HepG2 (cell line): ENCODE data around the gene CSNK1D. TPM values are rescaled to one million over a fixed set of nuclear protein-coding genes. Genes with fewer than 3 reads are reported as not detected.
A peak's percentile ranks its signal among the peaks of the same experiment; 100 is the strongest.

ENCODE experiments used
- ATRX ChIP-seq: sonication (generic); formaldehyde crosslinking; IDR thresholded peaks from 2 replicates; pipeline ENCODE4 v1.4.0; 2020; ENCODE audit warnings: missing genetic modification reagents, borderline replicate concordance
- CCAR2 ChIP-seq: fragments of 200-400 bp; formaldehyde crosslinking; optimal IDR thresholded peaks from 2 replicates; pipeline ENCODE3; 2018; ENCODE audit warnings: low read depth, mild to moderate bottlenecking, low read length, moderate library complexity
- GTF2F1 ChIP-seq: fragments of 150-350 bp; IDR thresholded peaks from 2 replicates; pipeline ENCODE4 v1.6.1; 2014; ENCODE audit warnings: low read length
- HIVEP1 ChIP-seq: sonication (generic); formaldehyde crosslinking; IDR thresholded peaks from 2 replicates; pipeline ENCODE4 v1.4.0; 2020; ENCODE audit warnings: mild to moderate bottlenecking, missing genetic modification reagents
- HNRNPUL1 ChIP-seq: fragments of 200-400 bp; formaldehyde crosslinking; IDR thresholded peaks from 2 replicates; pipeline ENCODE4 v1.6.1; 2017; ENCODE audit warnings: low read depth, mild to moderate bottlenecking, low read length, moderate library complexity
- IKZF4 ChIP-seq: sonication (generic); formaldehyde crosslinking; IDR thresholded peaks from 2 replicates; pipeline ENCODE4 v1.5.1; 2020; ENCODE audit warnings: borderline replicate concordance, mild to moderate bottlenecking, low read depth, missing genetic modification reagents; ENCODE audit errors: not compliant biosample characterization
- IKZF5 ChIP-seq: IDR thresholded peaks from 2 replicates; pipeline ENCODE4 v1.6.1; 2018; ENCODE audit warnings: missing genetic modification reagents, mild to moderate bottlenecking, missing compliant biosample characterization
- IRF2 ChIP-seq: IDR thresholded peaks from 2 replicates; pipeline ENCODE4 v1.6.1; 2018; ENCODE audit warnings: missing genetic modification reagents, missing compliant biosample characterization
- JUN ChIP-seq: sonication (generic); formaldehyde crosslinking; IDR thresholded peaks from 2 replicates; pipeline ENCODE4 v1.4.0; 2020; ENCODE audit warnings: mild to moderate bottlenecking, missing genetic modification reagents
- KDM5B ChIP-seq: sonication (generic); formaldehyde crosslinking; IDR thresholded peaks from 2 replicates; pipeline ENCODE4 v1.4.0; 2020; ENCODE audit warnings: missing genetic modification reagents, mild to moderate bottlenecking, borderline replicate concordance
- KLF16 ChIP-seq, 2 experiments: sonication (generic) in 1 of 2; formaldehyde crosslinking in 1 of 2; IDR thresholded peaks; 2 replicates each; pipeline versions ENCODE4 v1.6.1 to v1.8.0; 2016 to 2023; ENCODE audit warnings: missing genetic modification reagents in 2 of 2, missing compliant biosample characterization in 1 of 2
- NFRKB ChIP-seq: fragments of 450-650 bp; IDR thresholded peaks from 2 replicates; pipeline ENCODE4 v1.6.1; 2017
- NKX3-1 ChIP-seq: sonication (generic); formaldehyde crosslinking; IDR thresholded peaks from 2 replicates; pipeline ENCODE4 v1.5.0; 2020; ENCODE audit warnings: missing genetic modification reagents
- NR2F1 ChIP-seq, 2 experiments: fragments of 450-650 bp in 1 of 2; formaldehyde crosslinking in 1 of 2; IDR thresholded peaks; 2 replicates each; pipeline versions ENCODE4 v1.5.0 to v1.6.1; 2016 to 2020; ENCODE audit warnings: mild to moderate bottlenecking in 1 of 2, missing compliant biosample characterization in 1 of 2, missing genetic modification reagents in 1 of 2, moderate library complexity in 1 of 2
- SOX5 ChIP-seq: IDR thresholded peaks from 2 replicates; pipeline ENCODE4 v1.6.1; 2016; ENCODE audit warnings: borderline replicate concordance
- STAG1 ChIP-seq: sonication (generic); formaldehyde crosslinking; IDR thresholded peaks from 2 replicates; pipeline ENCODE4 v1.4.0; 2020; ENCODE audit warnings: missing genetic modification reagents
- TCF7L2 ChIP-seq: IDR thresholded peaks from 2 replicates; pipeline ENCODE4 v1.6.1; 2011; ENCODE audit warnings: mild to moderate bottlenecking, low read depth, low read length, moderate library complexity
- XBP1 ChIP-seq: sonication (generic); formaldehyde crosslinking; IDR thresholded peaks from 2 replicates; pipeline ENCODE4 v1.5.0; 2020; ENCODE audit warnings: missing genetic modification reagents
- ZNF17 ChIP-seq: sonication (generic); formaldehyde crosslinking; IDR thresholded peaks from 2 replicates; pipeline ENCODE4 v1.5.0; 2020; ENCODE audit warnings: mild to moderate bottlenecking, missing genetic modification reagents
- ZNF432 ChIP-seq: sonication (generic); formaldehyde crosslinking; IDR thresholded peaks from 2 replicates; pipeline ENCODE4 v1.5.0; 2020; ENCODE audit warnings: missing genetic modification reagents, mild to moderate bottlenecking, borderline replicate concordance
- ZNF788 ChIP-seq: sonication (generic); formaldehyde crosslinking; IDR thresholded peaks from 2 replicates; pipeline ENCODE4 v1.5.0; 2020; ENCODE audit warnings: mild to moderate bottlenecking, missing genetic modification reagents, borderline replicate concordance
- polyA plus RNA-seq, 8 experiments: library from polyadenylated mRNA; depleted of rRNA in 3 of 8; stranded (reverse) in 7 of 8; unstranded in 1 of 8; fragments of >200 nt; fragmentation: Illumina TruSeq in 4 of 8; extraction: Trizol in 4 of 8; gene quantifications; 2 replicates each; pipeline versions ENCODE4 v1.2.1 to v1.2.3, GENCODE V29; 2011 to 2016; ENCODE audit warnings: low read depth in 4 of 8, missing spikeins in 1 of 8, mixed read lengths in 1 of 8; ENCODE audit not compliant: insufficient read depth in 1 of 8
- total RNA-seq, 5 experiments: library from RNA; depleted of rRNA; stranded (reverse); fragments of >200 nt; fragmentation: Illumina TruSeq; extraction: Trizol; gene quantifications; 2 replicates each; pipeline ENCODE4 v1.2.3, GENCODE V29; 2016; ENCODE audit warnings: low read depth in 1 of 5
- TF ChIP-seq, protein P1 (sequence below): sonication (generic); formaldehyde crosslinking; IDR thresholded peaks from 2 replicates; pipeline ENCODE4 v1.4.0; 2020; ENCODE audit warnings: mild to moderate bottlenecking, missing genetic modification reagents
- TF ChIP-seq, protein P2 (sequence below): sonication (generic); formaldehyde crosslinking; IDR thresholded peaks from 2 replicates; pipeline ENCODE4 v1.8.1; 2022; ENCODE audit warnings: mild to moderate bottlenecking, missing genetic modification reagents
- TF ChIP-seq, protein P3 (sequence below): sonication (generic); formaldehyde crosslinking; IDR thresholded peaks from 2 replicates; pipeline ENCODE4 v1.5.0; 2020; ENCODE audit warnings: missing genetic modification reagents

The CSNK1D gene
- total and polyA plus RNA-seq, 2 of the 13 experiments (the other 11 are each of a cell fraction or from before 2014, with no cell fraction given), result 31.5 to 128 TPM

GRCh38 chr17:82228842-82229697, 44.4 kb downstream of the CSNK1D start, which contains the start of gene SLC16A3 (continued):
- TF ChIP-seq, protein P1, sequence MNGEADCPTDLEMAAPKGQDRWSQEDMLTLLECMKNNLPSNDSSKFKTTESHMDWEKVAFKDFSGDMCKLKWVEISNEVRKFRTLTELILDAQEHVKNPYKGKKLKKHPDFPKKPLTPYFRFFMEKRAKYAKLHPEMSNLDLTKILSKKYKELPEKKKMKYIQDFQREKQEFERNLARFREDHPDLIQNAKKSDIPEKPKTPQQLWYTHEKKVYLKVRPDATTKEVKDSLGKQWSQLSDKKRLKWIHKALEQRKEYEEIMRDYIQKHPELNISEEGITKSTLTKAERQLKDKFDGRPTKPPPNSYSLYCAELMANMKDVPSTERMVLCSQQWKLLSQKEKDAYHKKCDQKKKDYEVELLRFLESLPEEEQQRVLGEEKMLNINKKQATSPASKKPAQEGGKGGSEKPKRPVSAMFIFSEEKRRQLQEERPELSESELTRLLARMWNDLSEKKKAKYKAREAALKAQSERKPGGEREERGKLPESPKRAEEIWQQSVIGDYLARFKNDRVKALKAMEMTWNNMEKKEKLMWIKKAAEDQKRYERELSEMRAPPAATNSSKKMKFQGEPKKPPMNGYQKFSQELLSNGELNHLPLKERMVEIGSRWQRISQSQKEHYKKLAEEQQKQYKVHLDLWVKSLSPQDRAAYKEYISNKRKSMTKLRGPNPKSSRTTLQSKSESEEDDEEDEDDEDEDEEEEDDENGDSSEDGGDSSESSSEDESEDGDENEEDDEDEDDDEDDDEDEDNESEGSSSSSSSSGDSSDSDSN, result no peak
- no peak for TF ChIP-seq ZNF17 (CRISPR knock-in tag)
- 0 out of 2 replicates have a peak, but pooled peaks have one; percentile 44 for TF ChIP-seq ZNF432 (CRISPR knock-in tag)
- no peak for TF ChIP-seq IRF2
- TF ChIP-seq GTF2F1, result no peak
- no peak for TF ChIP-seq HNRNPUL1
- TF ChIP-seq CCAR2, result no peak
- TF ChIP-seq STAG1 (CRISPR knock-in tag), result peak; percentile 14; the same call in 1 of the 2 replicates
- TF ChIP-seq KDM5B (CRISPR knock-in tag), result no peak
- peak; percentile 20; the same call in 1 of the 2 replicates for TF ChIP-seq HIVEP1
- no peak for TF ChIP-seq TCF7L2
- TF ChIP-seq XBP1 (CRISPR knock-in tag), result no peak
- TF ChIP-seq IKZF4 (CRISPR knock-in tag), result no peak
- no peak for TF ChIP-seq ATRX
- no peak for TF ChIP-seq KLF16 (CRISPR knock-in tag; IDR thresholded peaks at IDR 0.05)
- no peak for TF ChIP-seq JUN (CRISPR knock-in tag)
- 0 out of 2 replicates have a peak, but pooled peaks have one; percentile 6 for TF ChIP-seq IKZF5 (CRISPR knock-in tag)
- no peak for TF ChIP-seq NFRKB
- TF ChIP-seq ZNF788 (CRISPR knock-in tag), result no peak
- TF ChIP-seq, protein P2, sequence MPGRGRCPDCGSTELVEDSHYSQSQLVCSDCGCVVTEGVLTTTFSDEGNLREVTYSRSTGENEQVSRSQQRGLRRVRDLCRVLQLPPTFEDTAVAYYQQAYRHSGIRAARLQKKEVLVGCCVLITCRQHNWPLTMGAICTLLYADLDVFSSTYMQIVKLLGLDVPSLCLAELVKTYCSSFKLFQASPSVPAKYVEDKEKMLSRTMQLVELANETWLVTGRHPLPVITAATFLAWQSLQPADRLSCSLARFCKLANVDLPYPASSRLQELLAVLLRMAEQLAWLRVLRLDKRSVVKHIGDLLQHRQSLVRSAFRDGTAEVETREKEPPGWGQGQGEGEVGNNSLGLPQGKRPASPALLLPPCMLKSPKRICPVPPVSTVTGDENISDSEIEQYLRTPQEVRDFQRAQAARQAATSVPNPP (CRISPR knock-in tag), result peak; percentile 68; the same call in 1 of the 2 replicates
- TF ChIP-seq SOX5 (CRISPR knock-in tag), result no peak
- TF ChIP-seq, protein P3, sequence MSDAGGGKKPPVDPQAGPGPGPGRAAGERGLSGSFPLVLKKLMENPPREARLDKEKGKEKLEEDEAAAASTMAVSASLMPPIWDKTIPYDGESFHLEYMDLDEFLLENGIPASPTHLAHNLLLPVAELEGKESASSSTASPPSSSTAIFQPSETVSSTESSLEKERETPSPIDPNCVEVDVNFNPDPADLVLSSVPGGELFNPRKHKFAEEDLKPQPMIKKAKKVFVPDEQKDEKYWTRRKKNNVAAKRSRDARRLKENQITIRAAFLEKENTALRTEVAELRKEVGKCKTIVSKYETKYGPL (CRISPR knock-in tag), result peak; percentile 62; the same call in 1 of the 2 replicates
- TF ChIP-seq NKX3-1, result no peak
- no peak for TF ChIP-seq NR2F1 (CRISPR knock-in tag; IDR thresholded peaks at IDR 0.05)
